GM12874 (cell line): ENCODE results near the gene PABPC1L.

Experiments
- TF ChIP-seq, protein P1 (sequence below): IDR thresholded peaks from 2 replicates; pipeline ENCODE4 v1.5.1; 2011; ENCODE audit warnings: low read depth, mild to moderate bottlenecking, control low read depth, low read length, moderate library complexity; ENCODE audit not compliant: insufficient read depth

PABPC1L gene

DNA sequence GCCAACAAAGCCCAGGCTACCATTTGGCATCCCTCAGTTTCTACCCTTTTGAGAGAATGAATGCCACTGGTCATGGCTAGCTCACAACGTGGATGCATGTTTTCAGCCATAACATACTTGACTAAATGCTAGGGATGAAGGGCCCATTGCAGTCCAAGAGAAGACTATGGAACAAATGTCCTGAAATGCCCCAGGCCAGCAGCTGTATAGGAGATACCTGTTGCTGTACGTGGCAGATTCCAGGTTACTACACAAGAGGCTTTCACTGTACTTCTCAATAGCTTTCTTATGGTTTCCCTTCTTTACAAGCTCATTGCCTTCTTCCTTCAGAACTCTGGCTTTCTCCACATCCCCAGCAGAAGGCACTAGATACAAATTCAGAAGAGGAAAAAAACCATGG, 38.7 kb downstream of the PABPC1L start:
- TF ChIP-seq, protein P1, sequence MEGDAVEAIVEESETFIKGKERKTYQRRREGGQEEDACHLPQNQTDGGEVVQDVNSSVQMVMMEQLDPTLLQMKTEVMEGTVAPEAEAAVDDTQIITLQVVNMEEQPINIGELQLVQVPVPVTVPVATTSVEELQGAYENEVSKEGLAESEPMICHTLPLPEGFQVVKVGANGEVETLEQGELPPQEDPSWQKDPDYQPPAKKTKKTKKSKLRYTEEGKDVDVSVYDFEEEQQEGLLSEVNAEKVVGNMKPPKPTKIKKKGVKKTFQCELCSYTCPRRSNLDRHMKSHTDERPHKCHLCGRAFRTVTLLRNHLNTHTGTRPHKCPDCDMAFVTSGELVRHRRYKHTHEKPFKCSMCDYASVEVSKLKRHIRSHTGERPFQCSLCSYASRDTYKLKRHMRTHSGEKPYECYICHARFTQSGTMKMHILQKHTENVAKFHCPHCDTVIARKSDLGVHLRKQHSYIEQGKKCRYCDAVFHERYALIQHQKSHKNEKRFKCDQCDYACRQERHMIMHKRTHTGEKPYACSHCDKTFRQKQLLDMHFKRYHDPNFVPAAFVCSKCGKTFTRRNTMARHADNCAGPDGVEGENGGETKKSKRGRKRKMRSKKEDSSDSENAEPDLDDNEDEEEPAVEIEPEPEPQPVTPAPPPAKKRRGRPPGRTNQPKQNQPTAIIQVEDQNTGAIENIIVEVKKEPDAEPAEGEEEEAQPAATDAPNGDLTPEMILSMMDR = no peak

DNA sequence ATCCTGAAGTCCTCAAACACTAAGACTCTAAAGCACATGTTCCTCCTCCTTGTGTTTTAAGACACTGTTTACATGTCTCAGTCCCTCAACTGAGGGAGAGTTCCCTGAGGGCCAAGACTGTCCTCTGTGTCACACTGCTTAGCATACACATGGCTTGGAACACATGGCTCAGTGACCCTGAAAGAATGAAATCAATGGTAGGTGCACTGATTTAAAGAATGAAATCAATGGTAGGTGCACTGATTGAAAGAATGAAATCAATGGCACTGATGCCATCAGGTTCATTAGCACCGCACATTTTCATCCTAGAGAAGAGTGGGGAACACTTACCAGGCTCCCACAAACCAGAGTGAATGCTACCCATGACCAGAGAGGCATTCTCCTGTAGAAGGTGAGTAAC, 40.5 kb downstream of the PABPC1L start:
- TF ChIP-seq, protein P1 = no peak

DNA sequence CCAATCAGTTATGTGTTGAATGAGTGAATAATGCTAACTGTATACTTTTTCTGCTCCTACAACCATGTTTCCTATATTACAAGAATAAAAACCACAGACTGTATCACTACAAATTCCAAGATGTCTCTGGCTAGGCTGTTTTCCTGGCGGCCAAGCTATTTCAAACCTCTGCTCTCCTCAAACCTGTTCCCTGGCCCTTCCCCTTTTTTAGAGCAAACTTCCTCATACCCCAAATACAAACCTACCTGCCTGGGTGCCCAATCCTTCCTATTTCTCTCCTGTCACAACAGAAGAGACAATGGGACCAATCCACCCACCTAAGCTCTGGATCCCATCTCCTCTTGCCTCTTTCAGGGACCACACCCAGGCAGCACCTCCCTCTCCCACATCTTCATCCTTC, 42.9 kb downstream of the PABPC1L start:
- TF ChIP-seq, protein P1 = no peak

DNA sequence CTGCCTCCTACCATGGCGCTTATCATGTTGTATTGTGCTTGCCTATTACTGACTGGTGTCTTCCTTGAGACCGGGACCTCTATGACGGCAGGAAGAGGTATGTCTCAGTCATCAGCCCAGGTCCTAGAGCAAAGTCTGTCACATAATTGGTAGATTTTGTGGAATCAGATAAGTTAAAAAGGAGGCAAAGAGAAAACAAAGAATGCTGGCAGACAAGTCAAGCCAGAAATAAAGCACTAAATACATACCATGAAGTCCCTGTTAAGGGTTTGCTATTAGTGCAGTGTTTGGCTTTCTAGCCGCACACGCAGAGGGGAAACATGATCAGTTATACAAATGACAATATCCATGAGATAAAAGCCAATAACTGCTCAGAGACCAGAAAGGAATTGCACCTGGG, 44.4 kb downstream of the PABPC1L start:
- TF ChIP-seq, protein P1 = no peak

DNA sequence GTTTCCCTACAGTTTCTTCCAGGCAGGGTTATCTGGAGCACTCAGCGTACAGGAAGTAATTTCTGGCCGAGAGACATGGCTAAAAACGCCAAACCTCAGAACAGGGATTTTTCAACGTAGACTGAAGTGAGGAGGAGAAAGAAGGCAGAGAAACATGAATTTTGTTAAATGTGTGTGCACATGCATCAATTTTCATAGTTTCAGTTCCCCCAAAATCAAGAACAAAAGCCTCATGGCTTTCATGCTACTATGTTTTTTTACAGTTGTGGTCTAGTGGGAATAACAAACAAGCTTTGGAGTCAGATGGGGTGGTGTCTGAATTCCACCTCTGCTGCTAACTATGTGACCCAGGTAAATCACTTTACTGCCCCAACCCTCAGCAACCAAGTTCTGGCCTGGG, 45.4 kb downstream of the PABPC1L start:
- TF ChIP-seq, protein P1 = no peak

DNA sequence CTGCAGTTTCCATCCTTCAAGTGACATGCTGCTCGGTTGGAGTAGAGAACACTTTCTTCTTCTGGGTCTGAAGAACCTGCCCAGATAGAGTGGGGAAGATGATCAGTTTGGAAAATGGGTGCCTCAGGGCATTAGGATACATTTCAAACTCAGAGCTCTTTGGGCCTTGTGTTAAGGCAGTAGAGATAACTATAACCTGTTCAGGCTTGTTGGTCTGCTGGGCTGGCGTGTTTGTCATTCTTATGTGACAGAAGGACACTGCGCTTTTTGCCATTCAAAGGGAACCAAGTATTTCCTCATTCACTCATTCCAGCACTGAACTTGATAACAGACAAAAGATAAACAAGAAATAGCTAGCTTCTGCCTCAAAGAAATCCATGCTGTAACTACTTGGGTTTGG, 46.5 kb downstream of the PABPC1L start:
- TF ChIP-seq, protein P1 = no peak

DNA sequence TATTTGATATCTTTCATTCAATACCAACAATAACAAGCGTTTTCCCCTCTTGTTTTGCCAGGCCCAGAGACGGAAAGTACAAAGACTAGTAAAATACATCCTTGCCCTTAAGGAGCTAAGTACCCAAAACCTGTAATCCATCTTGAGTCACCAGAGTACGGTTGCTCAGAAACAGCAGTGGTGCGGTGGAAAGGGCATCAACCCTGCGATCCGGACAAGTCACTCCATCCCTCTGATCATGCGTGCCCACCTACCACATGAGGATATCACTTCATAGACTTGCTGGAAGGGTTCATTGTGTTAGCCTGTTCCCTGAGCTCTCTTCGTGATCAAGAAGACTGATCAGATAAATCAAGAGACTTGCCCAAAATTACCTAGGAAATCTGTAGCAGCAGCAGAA, 48.4 kb downstream of the PABPC1L start:
- TF ChIP-seq, protein P1 = no peak
